NCI-H2081 (cell line): Measurements from ENCODE around the gene PPARA.
"Not testable (repeated sequence)": the region's sequence is repeated elsewhere in the genome, so short reads cannot be mapped to it uniquely, and the experiment has no call there.

Experiments
- DNase-seq, 2 experiments: peaks; one replicate each; lab custom pipeline; 2025; lab: John Stamatoyannopoulos, UW

Gene PPARA

GRCh38 chr22:46126853-46127385 is 23.4 kb upstream of the PPARA start:
- no peak for DNase-seq

- no peak for DNase-seq
Observed at GRCh38 chr22:46127556-46127955, 22.8 kb upstream of the PPARA start.

GRCh38 chr22:46128606-46129005 is 21.7 kb upstream of the PPARA start:
- no peak for DNase-seq

- no peak for DNase-seq
Observed at GRCh38 chr22:46129390-46130041, 20.8 kb upstream of the PPARA start.

- DNase-seq: no peak
Observed at GRCh38 chr22:46131151-46131587, 19.2 kb upstream of the PPARA start.

GRCh38 chr22:46132193-46132829 is 18.0 kb upstream of the PPARA start:
- not testable (repeated sequence) for DNase-seq

- DNase-seq: no peak
Observed at GRCh38 chr22:46132830-46133587, 17.3 kb upstream of the PPARA start.

- DNase-seq: no peak
Observed at GRCh38 chr22:46133588-46133855, 16.8 kb upstream of the PPARA start.

GRCh38 chr22:46134111-46134705 is 16.1 kb upstream of the PPARA start:
- no peak for DNase-seq

GRCh38 chr22:46135611-46136485 is 14.5 kb upstream of the PPARA start:
- no peak for DNase-seq

- no peak for DNase-seq
Observed at GRCh38 chr22:46136486-46137217, 13.7 kb upstream of the PPARA start.

- DNase-seq: no peak
Observed at GRCh38 chr22:46137218-46137766, 13.0 kb upstream of the PPARA start.

GRCh38 chr22:46138058-46138797 is 12.1 kb upstream of the PPARA start:
- DNase-seq: no peak

- DNase-seq: not testable (repeated sequence)
Observed at GRCh38 chr22:46139417-46139816, 10.9 kb upstream of the PPARA start.

- no peak for DNase-seq
Observed at GRCh38 chr22:46139895-46140350, 10.4 kb upstream of the PPARA start.

GRCh38 chr22:46140989-46141928 is 9.1 kb upstream of the PPARA start:
- no peak for DNase-seq

- no peak for DNase-seq
Observed at GRCh38 chr22:46142548-46143490, 7.5 kb upstream of the PPARA start.
